HCT116 (cell line): ENCODE measurements around the gene MROH8. TPM values are rescaled to one million over a fixed set of nuclear protein-coding genes. Genes with fewer than 3 reads are reported as not detected.

Source experiments
- ATAC-seq: fragments of 200-7000 bp; cut with Tn5 transposase; 2 replicates; pipeline ENCODE4 v1.9.1; 2020; ENCODE audit warnings: mild to moderate bottlenecking, moderate library complexity
- BruUV-seq: library from RNA; stranded (reverse); fragments of 400-500 nt; replicated peaks from 2 replicates; lab custom pipeline; 2021; lab: Mats Ljungman, UMichigan
- CTCF ChIA-PET: fragments of 300-600 bp; sonication (Branson Sonifier 250); formaldehyde crosslinking; loops from one replicate; lab custom pipeline; 2021; ENCODE audit warnings: antibody characterized with exemption; lab: Charles Lee
- POLR2A ChIA-PET: fragments of 300-600, 350-600 bp; sonication (Branson Sonifier 250); formaldehyde crosslinking; loops from one replicate; lab custom pipeline; 2021; ENCODE audit warnings: antibody characterized with exemption; lab: Charles Lee
- RAD21 ChIA-PET, 2 experiments: fragments of 300-600 bp; sonication (Branson Sonifier 250); formaldehyde crosslinking; loops; one replicate each; lab custom pipeline; 2023; ENCODE audit warnings: low total read pairs in 2 of 2; ENCODE audit not compliant: uncharacterized antibody in 2 of 2, unreplicated experiment in 2 of 2, low non-redundant PET in 1 of 2; lab: Charles Lee
- DNase-seq: peaks from one replicate; pipeline ENCODE4 v3.0.0-alpha.2; 2010; ENCODE audit warnings: low read depth, low spot score
- H2AFZ ChIP-seq: fragments of 200-600 bp; shearing (Covaris generic), sonication (generic); 2 replicates; pipeline ENCODE4 v1.6.1; 2017; ENCODE audit warnings: low read depth, mixed run types, mixed read lengths, antibody characterized with exemption, low read length; ENCODE audit not compliant: poor library complexity, severe bottlenecking
- H3K27ac ChIP-seq: 2 replicates; pipeline ENCODE4 v1.5.1; 2012; ENCODE audit warnings: low read depth, low read length
- H3K27me3 ChIP-seq: fragments of 200-600 bp; sonication (generic); 2 replicates; pipeline ENCODE4 v1.6.1; 2016; ENCODE audit warnings: mixed run types, low read length, mixed read lengths; ENCODE audit not compliant: insufficient read depth
- H3K36me3 ChIP-seq, 2 experiments: fragments of 200-500 bp in 1 of 2; fragments of 200-600 bp in 1 of 2; sonication (Bioruptor generic) in 1 of 2; sonication (generic) in 1 of 2; 2 replicates each; pipeline versions ENCODE4 v1.5.1 to v1.6.1; 2014 to 2016; ENCODE audit warnings: low read length in 2 of 2, inconsistent platforms in 1 of 2, mixed read lengths in 1 of 2, mixed run types in 1 of 2; ENCODE audit not compliant: insufficient read depth in 2 of 2, control insufficient read depth in 1 of 2
- H3K4me1 ChIP-seq, 2 experiments: fragments of 200-600 bp in 1 of 2; sonication (generic) in 1 of 2; 2 replicates each; pipeline versions ENCODE4 v1.5.1 to v1.6.1; 2012 to 2017; ENCODE audit warnings: low read length in 2 of 2, inconsistent platforms in 1 of 2, mild to moderate bottlenecking in 1 of 2, mixed read lengths in 1 of 2, mixed run types in 1 of 2, moderate library complexity in 1 of 2; ENCODE audit not compliant: insufficient read depth in 2 of 2, control insufficient read depth in 1 of 2
- H3K4me2 ChIP-seq: fragments of 200-600 bp; sonication (generic); 2 replicates; pipeline ENCODE4 v1.6.1; 2017; ENCODE audit warnings: mixed run types, low read length, mixed read lengths
- H3K4me3 ChIP-seq, 2 experiments: fragments of 200-600 bp in 1 of 2; sonication (generic) in 1 of 2; replicated peaks in 1 of 2; 2 replicates each; pipeline ENCODE4 v1.5.1; 2011 to 2016; ENCODE audit warnings: low read length in 2 of 2, control low read depth in 1 of 2, low read depth in 1 of 2, mild to moderate bottlenecking in 1 of 2, mixed read lengths in 1 of 2, mixed run types in 1 of 2
- H3K79me2 ChIP-seq: fragments of 200-600 bp; sonication (generic); 2 replicates; pipeline ENCODE4 v1.6.1; 2017; ENCODE audit warnings: mild to moderate bottlenecking, mixed run types, low read length, moderate library complexity, mixed read lengths; ENCODE audit not compliant: insufficient read depth
- H3K9ac ChIP-seq: fragments of 200-600 bp; sonication (generic); 2 replicates; pipeline ENCODE4 v1.6.1; 2016; ENCODE audit warnings: low read length, mixed read lengths
- H3K9me2 ChIP-seq: fragments of 200-600 bp; sonication (generic), shearing (Covaris generic); 2 replicates; pipeline ENCODE4 v1.6.1; 2017; ENCODE audit warnings: mixed run types, mild to moderate bottlenecking, moderate library complexity; ENCODE audit not compliant: insufficient read depth
- H3K9me3 ChIP-seq, 2 experiments: fragments of 200-500 bp in 1 of 2; fragments of 200-600 bp in 1 of 2; sonication (Bioruptor generic) in 1 of 2; sonication (generic) in 1 of 2; 2 replicates each; pipeline ENCODE4 v1.6.1; 2014 to 2017; ENCODE audit warnings: low read length in 2 of 2, mixed read lengths in 2 of 2, inconsistent platforms in 1 of 2, low read depth in 1 of 2, mild to moderate bottlenecking in 1 of 2, mixed run types in 1 of 2, moderate library complexity in 1 of 2; ENCODE audit not compliant: control insufficient read depth in 1 of 2, insufficient read depth in 1 of 2
- H4K20me1 ChIP-seq: fragments of 200-600 bp; sonication (generic), shearing (Covaris generic); 2 replicates; pipeline ENCODE4 v1.6.1; 2017; ENCODE audit warnings: mixed run types, mild to moderate bottlenecking, moderate library complexity; ENCODE audit not compliant: insufficient read depth
- CBX3 ChIP-seq: IDR thresholded peaks from 2 replicates; pipeline ENCODE4 v1.6.1; 2012; ENCODE audit warnings: low read depth
- CEBPB ChIP-seq: IDR thresholded peaks from 2 replicates; pipeline ENCODE4 v1.6.1; 2012; ENCODE audit warnings: low read depth
- EGR1 ChIP-seq: IDR thresholded peaks from 2 replicates; pipeline ENCODE4 v1.6.1; 2012; ENCODE audit warnings: low read depth
- ELF1 ChIP-seq: IDR thresholded peaks from 2 replicates; pipeline ENCODE4 v1.6.1; 2012; ENCODE audit warnings: low read depth, borderline replicate concordance
- EZH2 ChIP-seq: fragments of 200-600 bp; sonication (generic); IDR thresholded peaks from 2 replicates; pipeline ENCODE4 v1.6.1; 2017; ENCODE audit warnings: antibody characterized with exemption, mixed run types
- EZH2phosphoT487 ChIP-seq: fragments of 200-600 bp; IDR thresholded peaks from 2 replicates; pipeline ENCODE4 v1.6.1; 2018; ENCODE audit warnings: antibody characterized with exemption, borderline replicate concordance
- FOSL1 ChIP-seq: IDR thresholded peaks from 2 replicates; pipeline ENCODE4 v1.6.1; 2012; ENCODE audit warnings: low read depth
- JUND ChIP-seq: IDR thresholded peaks from 2 replicates; pipeline ENCODE4 v1.6.1; 2012
- POLR2A ChIP-seq: IDR thresholded peaks from 2 replicates; pipeline ENCODE4 v1.7.0; 2011; ENCODE audit warnings: borderline replicate concordance; ENCODE audit not compliant: insufficient read depth, insufficient read length; ENCODE audit errors: extremely low read depth
- POLR2AphosphoS5 ChIP-seq: IDR thresholded peaks from 2 replicates; pipeline ENCODE4 v1.6.1; 2011; ENCODE audit warnings: mild to moderate bottlenecking, low read depth, low read length, moderate library complexity
- SIN3A ChIP-seq: IDR thresholded peaks from 2 replicates; pipeline ENCODE4 v1.6.1; 2012; ENCODE audit warnings: low read depth
- SP1 ChIP-seq: IDR thresholded peaks from 2 replicates; pipeline ENCODE4 v1.6.1; 2012; ENCODE audit warnings: low read depth
- SRF ChIP-seq: IDR thresholded peaks from 2 replicates; pipeline ENCODE4 v1.6.1; 2012; ENCODE audit warnings: low read depth
- TCF7L2 ChIP-seq: IDR thresholded peaks from 2 replicates; pipeline ENCODE4 v1.7.0; 2011; ENCODE audit warnings: borderline replicate concordance, inconsistent platforms; ENCODE audit not compliant: insufficient read depth, insufficient read length; ENCODE audit errors: extremely low read depth
- YY1 ChIP-seq: IDR thresholded peaks from 2 replicates; pipeline ENCODE4 v1.6.1; 2011; ENCODE audit warnings: low read length, low read depth, moderate library complexity, mild to moderate bottlenecking; ENCODE audit not compliant: insufficient replicate concordance; ENCODE audit errors: extremely low read depth
- ZFX ChIP-seq: fragments of 450-650 bp; IDR thresholded peaks from 2 replicates; pipeline ENCODE4 v1.6.1; 2017
- intact Hi-C: fragments of 100-400 bp; cut with micrococcal nuclease; formaldehyde crosslinking; loops from 2 replicates; pipeline ENCODE4 v1.10.0; 2022
- total RNA-seq: library from RNA; stranded (reverse); gene quantifications from one replicate; pipeline ENCODE4 v1.2.1, GENCODE V29; 2021; ENCODE audit not compliant: unreplicated experiment
- TF ChIP-seq, protein P1 (sequence below): IDR thresholded peaks from 2 replicates; pipeline ENCODE4 v1.6.1; 2012
- TF ChIP-seq, protein P2 (sequence below), 3 experiments: fragments of 200-600 bp in 1 of 3; sonication (generic) in 1 of 3; IDR thresholded peaks in 2 of 3; conservative IDR thresholded peaks in 1 of 3; 2 replicates each; pipeline ENCODE4 v1.5.1; 2012 to 2017; ENCODE audit warnings: low read depth in 2 of 3, low read length in 2 of 3, antibody characterized with exemption in 1 of 3, borderline replicate concordance in 1 of 3, control low read depth in 1 of 3, mild to moderate bottlenecking in 1 of 3, mixed read lengths in 1 of 3, mixed run types in 1 of 3, moderate library complexity in 1 of 3; ENCODE audit not compliant: insufficient read depth in 1 of 3
- TF ChIP-seq, protein P3 (sequence below): IDR thresholded peaks from 2 replicates; pipeline ENCODE4 v1.6.1; 2012
- TF ChIP-seq, protein P4 (sequence below): IDR thresholded peaks from 2 replicates; pipeline ENCODE4 v1.6.1; 2011; ENCODE audit warnings: mild to moderate bottlenecking, low read length, moderate library complexity; ENCODE audit not compliant: insufficient replicate concordance; ENCODE audit errors: extremely low read depth

MROH8 gene
- total RNA-seq, 1 experiment from 2014 or later: 0.79 TPM

DNA sequence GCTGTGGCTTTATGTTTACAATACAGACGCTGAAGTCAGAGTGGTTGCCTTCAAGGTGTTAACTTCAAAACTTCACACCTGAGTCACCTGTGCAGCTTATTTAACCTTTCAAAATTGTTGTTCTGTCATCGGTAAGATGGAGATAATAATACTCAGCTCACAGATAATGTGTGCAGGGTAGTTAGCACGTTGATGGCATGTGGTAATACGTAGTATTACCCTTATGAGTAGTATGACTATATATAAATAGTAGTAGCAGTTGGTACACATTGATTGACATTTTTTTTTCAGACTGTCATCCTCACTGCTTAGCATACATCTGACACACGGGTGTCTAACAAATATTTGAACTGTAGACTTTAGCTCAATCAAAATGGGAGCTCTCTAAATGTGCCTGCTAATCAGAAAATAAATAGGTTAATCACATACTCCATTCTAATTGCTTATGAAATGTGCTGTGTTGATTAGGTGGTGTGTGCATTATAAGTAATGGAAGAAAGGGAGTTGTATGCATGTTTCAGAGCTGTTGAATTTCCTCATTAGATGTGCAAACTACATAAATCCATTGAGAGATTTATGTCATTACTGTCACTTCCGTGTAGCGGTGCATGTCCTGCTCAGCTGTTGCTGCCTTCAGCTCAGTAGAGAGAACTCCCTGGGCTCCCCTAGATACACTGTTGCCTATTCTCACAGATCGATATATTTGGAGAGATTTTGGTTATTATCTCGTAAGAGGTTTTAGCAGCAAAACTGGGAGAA is 11.2 kb upstream of the MROH8 start:
- H2AFZ ChIP-seq: no peak overlapping the region
- no peak for DNase-seq
- ChIA-PET CTCF (interaction anchor here (0.6 to 1.5 kb wide), 4 partner anchors 11 to 791 kb away, joined by 3 to 8 read pairs (median 4); partner anchors contain the start of genes MROH8 and RPN2), POLR2A (interaction anchor here (2.4 kb wide), 1 partner anchor 12 kb away, joined by 11 read pairs; the partner anchor contains the start of genes MROH8 and RPN2), RAD21 (no interaction called here)
- ATAC-seq: no peak
- H3K79me2 ChIP-seq: peaks cover 97% of the 10 kb centered on the region
- H3K9me2 ChIP-seq: no peaks in the 10 kb centered on the region
- no peak overlapping the region for H3K27ac ChIP-seq
- H3K36me3 ChIP-seq: peaks cover 24 to 48% of the 10 kb centered on the region in 2 experiments
- H3K27me3 ChIP-seq: no peaks in the 10 kb centered on the region
- H4K20me1 ChIP-seq: peaks cover 27% of the 10 kb centered on the region; the same call in 1 of the 2 replicates
- intact Hi-C loops: no loop called here
- no TSS peak for BruUV-seq
- H3K4me2 ChIP-seq: no peak overlapping the region
- H3K9ac ChIP-seq: no peak overlapping the region
- peaks cover 0 to 7% of the 10 kb centered on the region in 2 experiments; a peak in 1 of 4 replicates for H3K4me1 ChIP-seq
- H3K4me3 ChIP-seq: no peak overlapping the region
- H3K9me3 ChIP-seq: no peaks in the 10 kb centered on the region
- TF ChIP-seq SIN3A: no peak
- TF ChIP-seq FOSL1: no peak
- TF ChIP-seq ZFX: no peak
- TF ChIP-seq CBX3: no peak
- TF ChIP-seq, protein P1, sequence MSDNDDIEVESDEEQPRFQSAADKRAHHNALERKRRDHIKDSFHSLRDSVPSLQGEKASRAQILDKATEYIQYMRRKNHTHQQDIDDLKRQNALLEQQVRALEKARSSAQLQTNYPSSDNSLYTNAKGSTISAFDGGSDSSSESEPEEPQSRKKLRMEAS: no peak
- TF ChIP-seq CEBPB: no peak
- no peak for TF ChIP-seq ELF1
- no peak for TF ChIP-seq JUND
- no peak for TF ChIP-seq EGR1
- TF ChIP-seq, protein P2, sequence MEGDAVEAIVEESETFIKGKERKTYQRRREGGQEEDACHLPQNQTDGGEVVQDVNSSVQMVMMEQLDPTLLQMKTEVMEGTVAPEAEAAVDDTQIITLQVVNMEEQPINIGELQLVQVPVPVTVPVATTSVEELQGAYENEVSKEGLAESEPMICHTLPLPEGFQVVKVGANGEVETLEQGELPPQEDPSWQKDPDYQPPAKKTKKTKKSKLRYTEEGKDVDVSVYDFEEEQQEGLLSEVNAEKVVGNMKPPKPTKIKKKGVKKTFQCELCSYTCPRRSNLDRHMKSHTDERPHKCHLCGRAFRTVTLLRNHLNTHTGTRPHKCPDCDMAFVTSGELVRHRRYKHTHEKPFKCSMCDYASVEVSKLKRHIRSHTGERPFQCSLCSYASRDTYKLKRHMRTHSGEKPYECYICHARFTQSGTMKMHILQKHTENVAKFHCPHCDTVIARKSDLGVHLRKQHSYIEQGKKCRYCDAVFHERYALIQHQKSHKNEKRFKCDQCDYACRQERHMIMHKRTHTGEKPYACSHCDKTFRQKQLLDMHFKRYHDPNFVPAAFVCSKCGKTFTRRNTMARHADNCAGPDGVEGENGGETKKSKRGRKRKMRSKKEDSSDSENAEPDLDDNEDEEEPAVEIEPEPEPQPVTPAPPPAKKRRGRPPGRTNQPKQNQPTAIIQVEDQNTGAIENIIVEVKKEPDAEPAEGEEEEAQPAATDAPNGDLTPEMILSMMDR (IDR thresholded peaks at IDR 0.05 in 2 of 3, conservative IDR thresholded peaks at IDR 0.05 in 1 of 3; ENCODE audit: borderline replicate concordance in 1 of 3, insufficient read depth in 1 of 3, low read depth in 2 of 3, low read length in 2 of 3): no peak
- TF ChIP-seq YY1: no peak
- TF ChIP-seq EZH2phosphoT487: no peak
- TF ChIP-seq EZH2: no peak
- no peak for TF ChIP-seq SRF
- TF ChIP-seq, protein P3, sequence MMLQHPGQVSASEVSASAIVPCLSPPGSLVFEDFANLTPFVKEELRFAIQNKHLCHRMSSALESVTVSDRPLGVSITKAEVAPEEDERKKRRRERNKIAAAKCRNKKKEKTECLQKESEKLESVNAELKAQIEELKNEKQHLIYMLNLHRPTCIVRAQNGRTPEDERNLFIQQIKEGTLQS: no peak
- TF ChIP-seq SP1: no peak
- no peak for TF ChIP-seq POLR2AphosphoS5
- TF ChIP-seq, protein P4, sequence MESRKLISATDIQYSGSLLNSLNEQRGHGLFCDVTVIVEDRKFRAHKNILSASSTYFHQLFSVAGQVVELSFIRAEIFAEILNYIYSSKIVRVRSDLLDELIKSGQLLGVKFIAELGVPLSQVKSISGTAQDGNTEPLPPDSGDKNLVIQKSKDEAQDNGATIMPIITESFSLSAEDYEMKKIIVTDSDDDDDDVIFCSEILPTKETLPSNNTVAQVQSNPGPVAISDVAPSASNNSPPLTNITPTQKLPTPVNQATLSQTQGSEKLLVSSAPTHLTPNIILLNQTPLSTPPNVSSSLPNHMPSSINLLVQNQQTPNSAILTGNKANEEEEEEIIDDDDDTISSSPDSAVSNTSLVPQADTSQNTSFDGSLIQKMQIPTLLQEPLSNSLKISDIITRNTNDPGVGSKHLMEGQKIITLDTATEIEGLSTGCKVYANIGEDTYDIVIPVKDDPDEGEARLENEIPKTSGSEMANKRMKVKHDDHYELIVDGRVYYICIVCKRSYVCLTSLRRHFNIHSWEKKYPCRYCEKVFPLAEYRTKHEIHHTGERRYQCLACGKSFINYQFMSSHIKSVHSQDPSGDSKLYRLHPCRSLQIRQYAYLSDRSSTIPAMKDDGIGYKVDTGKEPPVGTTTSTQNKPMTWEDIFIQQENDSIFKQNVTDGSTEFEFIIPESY: no peak
- TF ChIP-seq TCF7L2: no peak
- TF ChIP-seq POLR2A: no peak
- TF ChIP-seq, all 23 proteins: peak for 0
